ENCODE data around the gene CNTNAP5.

The CNTNAP5 gene

DNA sequence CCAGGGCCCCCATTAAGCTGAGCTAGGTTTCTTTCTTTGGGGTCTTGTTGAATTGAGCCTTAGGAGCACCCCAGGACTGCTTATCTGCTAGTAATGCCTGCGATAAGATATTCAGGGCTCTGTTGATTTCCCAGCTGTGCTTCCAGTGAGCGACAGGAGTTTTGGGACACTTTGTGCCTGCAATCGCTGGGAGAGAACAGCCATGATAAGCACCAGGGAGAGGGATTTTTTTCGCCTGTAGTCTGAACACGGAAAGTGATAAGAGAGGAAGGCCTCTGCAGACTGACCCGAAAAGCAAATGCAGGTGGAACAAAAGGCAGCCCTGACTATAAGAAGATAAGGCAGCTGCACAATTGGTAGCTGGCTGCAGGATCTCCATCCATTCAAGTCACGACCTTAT is 244.3 kb downstream of the CNTNAP5 start:
- no peak overlapping the region for H3K4me2 ChIP-seq (ENCODE audit: low read depth, low read length, poor library complexity, severe bottlenecking)
- H3K36me3 ChIP-seq (ENCODE audit: insufficient read depth, low read length), result no peaks in the 10 kb centered on the region
- TF ChIP-seq, protein P1, sequence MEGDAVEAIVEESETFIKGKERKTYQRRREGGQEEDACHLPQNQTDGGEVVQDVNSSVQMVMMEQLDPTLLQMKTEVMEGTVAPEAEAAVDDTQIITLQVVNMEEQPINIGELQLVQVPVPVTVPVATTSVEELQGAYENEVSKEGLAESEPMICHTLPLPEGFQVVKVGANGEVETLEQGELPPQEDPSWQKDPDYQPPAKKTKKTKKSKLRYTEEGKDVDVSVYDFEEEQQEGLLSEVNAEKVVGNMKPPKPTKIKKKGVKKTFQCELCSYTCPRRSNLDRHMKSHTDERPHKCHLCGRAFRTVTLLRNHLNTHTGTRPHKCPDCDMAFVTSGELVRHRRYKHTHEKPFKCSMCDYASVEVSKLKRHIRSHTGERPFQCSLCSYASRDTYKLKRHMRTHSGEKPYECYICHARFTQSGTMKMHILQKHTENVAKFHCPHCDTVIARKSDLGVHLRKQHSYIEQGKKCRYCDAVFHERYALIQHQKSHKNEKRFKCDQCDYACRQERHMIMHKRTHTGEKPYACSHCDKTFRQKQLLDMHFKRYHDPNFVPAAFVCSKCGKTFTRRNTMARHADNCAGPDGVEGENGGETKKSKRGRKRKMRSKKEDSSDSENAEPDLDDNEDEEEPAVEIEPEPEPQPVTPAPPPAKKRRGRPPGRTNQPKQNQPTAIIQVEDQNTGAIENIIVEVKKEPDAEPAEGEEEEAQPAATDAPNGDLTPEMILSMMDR (conservative IDR thresholded peaks at IDR 0.05; ENCODE audit: low read length), result no peak
- TF ChIP-seq EZH2phosphoT487 (IDR thresholded peaks at IDR 0.05; ENCODE audit: borderline replicate concordance), result no peak
- no peak overlapping the region for H2AFZ ChIP-seq (ENCODE audit: low read length)
- no peaks in the 10 kb centered on the region for H3K9me2 ChIP-seq (replicated peaks; ENCODE audit: low read depth, low read length)
- no peaks in the 10 kb centered on the region for H3K79me2 ChIP-seq (ENCODE audit: insufficient read depth, low read length)
- H3K4me3 ChIP-seq (ENCODE audit: low read length, poor library complexity, severe bottlenecking), result no peak overlapping the region
- H3F3A ChIP-seq (ENCODE audit: low read depth), result no peaks in the 10 kb centered on the region
- H3K9me3 ChIP-seq (ENCODE audit: insufficient read depth, low read depth, low read length), result no peaks in the 10 kb centered on the region
- H3K27me3 ChIP-seq (ENCODE audit: insufficient read depth, low read length, poor library complexity, severe bottlenecking), result no peaks in the 10 kb centered on the region
- H4K20me1 ChIP-seq (ENCODE audit: insufficient read depth, low read length, poor library complexity, severe bottlenecking), result no peaks in the 10 kb centered on the region
- no peaks in the 10 kb centered on the region for H3K4me1 ChIP-seq (ENCODE audit: insufficient read depth, low read length, poor library complexity, severe bottlenecking)
- no peak overlapping the region for H3K9ac ChIP-seq (ENCODE audit: low read depth, low read length, poor library complexity, severe bottlenecking)

DNA sequence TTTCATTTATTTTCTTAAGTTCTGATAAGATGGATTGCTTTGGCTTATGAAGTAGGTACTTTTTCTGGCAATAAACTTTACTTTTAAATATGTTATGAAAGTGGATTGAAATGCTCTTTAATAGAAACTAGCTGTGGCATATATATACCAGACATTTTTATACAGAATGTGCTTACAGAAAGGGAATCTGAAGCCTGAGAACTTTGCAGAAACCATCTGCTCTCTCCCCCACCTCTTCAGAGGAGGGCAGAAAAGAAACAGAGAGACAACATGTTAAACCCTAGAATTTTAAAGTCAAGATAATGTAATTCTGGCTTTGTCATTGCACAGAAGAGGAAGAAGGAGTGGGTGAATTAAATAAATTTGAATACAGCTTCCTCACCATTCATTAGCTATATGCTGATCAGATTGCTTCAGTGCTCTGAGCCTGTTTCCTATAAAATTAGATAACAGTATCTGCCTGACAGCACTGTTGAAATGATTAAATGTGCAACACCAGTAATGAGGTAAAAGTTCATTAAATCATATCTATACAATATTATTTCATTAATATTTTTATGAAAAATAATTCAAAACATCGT is 247.3 kb downstream of the CNTNAP5 start:
- Histone ChIP-seq H3K27me3 (ENCODE audit: insufficient read depth, low read length, poor library complexity, severe bottlenecking) (no peaks in the 10 kb centered on the region), H3F3A (ENCODE audit: low read depth) (no peaks in the 10 kb centered on the region), H3K9ac (ENCODE audit: low read depth, low read length, poor library complexity, severe bottlenecking) (no peak overlapping the region), H3K9me3 (ENCODE audit: insufficient read depth, low read depth, low read length) (no peaks in the 10 kb centered on the region), H3K4me2 (ENCODE audit: low read depth, low read length, poor library complexity, severe bottlenecking) (no peak overlapping the region), H4K20me1 (ENCODE audit: insufficient read depth, low read length, poor library complexity, severe bottlenecking) (no peaks in the 10 kb centered on the region), H2AFZ (ENCODE audit: low read length) (no peak overlapping the region), H3K79me2 (ENCODE audit: insufficient read depth, low read length) (no peaks in the 10 kb centered on the region), H3K4me3 (ENCODE audit: low read length, poor library complexity, severe bottlenecking) (no peak overlapping the region), H3K4me1 (ENCODE audit: insufficient read depth, low read length, poor library complexity, severe bottlenecking) (no peaks in the 10 kb centered on the region), H3K36me3 (ENCODE audit: insufficient read depth, low read length) (no peaks in the 10 kb centered on the region), H3K9me2 (replicated peaks; ENCODE audit: low read depth, low read length) (no peaks in the 10 kb centered on the region)
- no peak for TF ChIP-seq EZH2phosphoT487 (IDR thresholded peaks at IDR 0.05; ENCODE audit: borderline replicate concordance)
- TF ChIP-seq, protein P1 (conservative IDR thresholded peaks at IDR 0.05; ENCODE audit: low read length), result no peak

DNA sequence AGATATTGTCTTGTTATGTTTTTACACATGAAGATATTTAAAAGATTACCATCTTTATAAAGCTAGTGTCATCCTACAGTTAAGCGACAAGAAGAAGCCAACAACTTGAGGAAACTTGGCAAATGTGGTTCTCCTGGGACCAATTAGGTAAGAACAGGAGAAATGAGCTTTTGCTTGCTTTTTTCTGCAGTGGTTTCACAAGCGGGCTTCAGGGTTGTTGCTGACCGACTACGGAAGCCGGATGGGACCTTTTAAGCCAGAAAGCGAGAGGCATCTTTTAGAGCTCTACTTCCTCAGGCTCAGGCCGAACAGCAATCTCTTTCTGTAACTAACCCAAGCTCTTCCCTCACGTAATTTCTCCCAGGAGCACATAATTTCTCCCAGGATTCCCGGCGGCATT is 256.5 kb downstream of the CNTNAP5 start:
- no peak for TF ChIP-seq EZH2phosphoT487 (IDR thresholded peaks at IDR 0.05; ENCODE audit: borderline replicate concordance)
- TF ChIP-seq, protein P1 (conservative IDR thresholded peaks at IDR 0.05; ENCODE audit: low read length), result no peak
- no peaks in the 10 kb centered on the region for H3K36me3 ChIP-seq (ENCODE audit: insufficient read depth, low read length)
- H2AFZ ChIP-seq (ENCODE audit: low read length), result no peak overlapping the region
- H3K9me3 ChIP-seq (ENCODE audit: insufficient read depth, low read depth, low read length), result peaks cover 3% of the 10 kb centered on the region; the same call in 1 of the 2 replicates
- no peaks in the 10 kb centered on the region for H3K9me2 ChIP-seq (replicated peaks; ENCODE audit: low read depth, low read length)
- no peaks in the 10 kb centered on the region for H4K20me1 ChIP-seq (ENCODE audit: insufficient read depth, low read length, poor library complexity, severe bottlenecking)
- no peak overlapping the region for H3K4me2 ChIP-seq (ENCODE audit: low read depth, low read length, poor library complexity, severe bottlenecking)
- no peaks in the 10 kb centered on the region for H3K4me1 ChIP-seq (ENCODE audit: insufficient read depth, low read length, poor library complexity, severe bottlenecking)
- no peak overlapping the region for H3K4me3 ChIP-seq (ENCODE audit: low read length, poor library complexity, severe bottlenecking)
- no peaks in the 10 kb centered on the region for H3K79me2 ChIP-seq (ENCODE audit: insufficient read depth, low read length)
- H3F3A ChIP-seq (ENCODE audit: low read depth), result no peaks in the 10 kb centered on the region
- H3K9ac ChIP-seq (ENCODE audit: low read depth, low read length, poor library complexity, severe bottlenecking), result no peak overlapping the region
- no peaks in the 10 kb centered on the region for H3K27me3 ChIP-seq (ENCODE audit: insufficient read depth, low read length, poor library complexity, severe bottlenecking)
